ENCODE data around the gene NEUROG2. TPM values are rescaled to one million over a fixed set of nuclear protein-coding genes. Genes with fewer than 3 reads are reported as not detected.

The NEUROG2 gene
- total RNA-seq, 4 donors from 2014 or later = not detected

DNA sequence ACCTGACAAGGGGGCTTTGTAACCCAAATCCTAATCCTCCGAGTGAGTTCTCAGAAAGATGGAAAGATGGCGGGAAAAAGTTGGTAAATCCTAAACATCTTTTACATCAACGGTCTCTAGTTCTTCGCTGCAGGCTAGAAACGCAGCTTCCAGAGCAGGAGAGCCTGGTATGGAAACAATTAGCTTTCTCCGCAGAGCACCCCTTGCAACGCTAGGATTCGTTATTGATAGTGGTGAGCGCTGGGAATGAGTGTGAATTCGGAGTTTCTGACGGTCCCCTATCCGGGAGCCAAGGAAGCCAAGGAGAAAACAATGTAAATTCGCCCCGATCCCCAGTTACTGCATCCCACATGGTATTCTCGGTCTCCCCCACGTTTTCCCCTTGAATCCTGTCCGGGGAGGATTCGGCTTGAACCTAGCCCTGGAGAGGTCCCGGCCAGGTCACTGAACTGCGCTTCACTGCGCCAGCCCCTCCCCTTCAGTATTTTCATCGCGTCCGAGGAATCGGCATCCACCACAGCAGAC lies 4.7 kb upstream of the NEUROG2 start:
- no peak for TF ChIP-seq POLR2A (IDR thresholded peaks at IDR 0.05)
- no peak for TF ChIP-seq POLR2AphosphoS5 (IDR thresholded peaks at IDR 0.05)
- TF ChIP-seq EP300 (IDR thresholded peaks at IDR 0.05; ENCODE audit: low read depth) = no peak
- TF ChIP-seq, protein P1, sequence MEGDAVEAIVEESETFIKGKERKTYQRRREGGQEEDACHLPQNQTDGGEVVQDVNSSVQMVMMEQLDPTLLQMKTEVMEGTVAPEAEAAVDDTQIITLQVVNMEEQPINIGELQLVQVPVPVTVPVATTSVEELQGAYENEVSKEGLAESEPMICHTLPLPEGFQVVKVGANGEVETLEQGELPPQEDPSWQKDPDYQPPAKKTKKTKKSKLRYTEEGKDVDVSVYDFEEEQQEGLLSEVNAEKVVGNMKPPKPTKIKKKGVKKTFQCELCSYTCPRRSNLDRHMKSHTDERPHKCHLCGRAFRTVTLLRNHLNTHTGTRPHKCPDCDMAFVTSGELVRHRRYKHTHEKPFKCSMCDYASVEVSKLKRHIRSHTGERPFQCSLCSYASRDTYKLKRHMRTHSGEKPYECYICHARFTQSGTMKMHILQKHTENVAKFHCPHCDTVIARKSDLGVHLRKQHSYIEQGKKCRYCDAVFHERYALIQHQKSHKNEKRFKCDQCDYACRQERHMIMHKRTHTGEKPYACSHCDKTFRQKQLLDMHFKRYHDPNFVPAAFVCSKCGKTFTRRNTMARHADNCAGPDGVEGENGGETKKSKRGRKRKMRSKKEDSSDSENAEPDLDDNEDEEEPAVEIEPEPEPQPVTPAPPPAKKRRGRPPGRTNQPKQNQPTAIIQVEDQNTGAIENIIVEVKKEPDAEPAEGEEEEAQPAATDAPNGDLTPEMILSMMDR (IDR thresholded peaks at IDR 0.05) = no peak
- intact Hi-C loops (cut with DNase I; ENCODE audit: low total_unique reads) (no loop called here), in situ Hi-C loops (cut with MboI; ENCODE audit: low pct_ligation_motif_present in 1 of 4, low pct_unique_long_range_greater_than_20kb in 1 of 4, low sequenced_read_pairs in 3 of 4) (loop anchor here in 1 of 4 donors (10.0 kb wide), 1 partner anchor 196 kb away; no protein-coding TSS in a partner anchor)
- 4 to 13% methylated on average over 5 to 25 of the region's 25 CpGs for WGBS, 2 donors (ENCODE audit: low coverage in 1 of 2)
- Histone ChIP-seq H3K9me3 (no peaks in the 10 kb centered on the region), H3K27ac (no peak overlapping the region), H3K4me3 (no peak overlapping the region), H3K4me1 (peaks cover 3 to 46% (median 37%) of the 10 kb centered on the region in 4 donors), H3K36me3 (no peaks in the 10 kb centered on the region), H3K27me3 (peaks cover 100% of the 10 kb centered on the region)
- DNase-seq = no peak

DNA sequence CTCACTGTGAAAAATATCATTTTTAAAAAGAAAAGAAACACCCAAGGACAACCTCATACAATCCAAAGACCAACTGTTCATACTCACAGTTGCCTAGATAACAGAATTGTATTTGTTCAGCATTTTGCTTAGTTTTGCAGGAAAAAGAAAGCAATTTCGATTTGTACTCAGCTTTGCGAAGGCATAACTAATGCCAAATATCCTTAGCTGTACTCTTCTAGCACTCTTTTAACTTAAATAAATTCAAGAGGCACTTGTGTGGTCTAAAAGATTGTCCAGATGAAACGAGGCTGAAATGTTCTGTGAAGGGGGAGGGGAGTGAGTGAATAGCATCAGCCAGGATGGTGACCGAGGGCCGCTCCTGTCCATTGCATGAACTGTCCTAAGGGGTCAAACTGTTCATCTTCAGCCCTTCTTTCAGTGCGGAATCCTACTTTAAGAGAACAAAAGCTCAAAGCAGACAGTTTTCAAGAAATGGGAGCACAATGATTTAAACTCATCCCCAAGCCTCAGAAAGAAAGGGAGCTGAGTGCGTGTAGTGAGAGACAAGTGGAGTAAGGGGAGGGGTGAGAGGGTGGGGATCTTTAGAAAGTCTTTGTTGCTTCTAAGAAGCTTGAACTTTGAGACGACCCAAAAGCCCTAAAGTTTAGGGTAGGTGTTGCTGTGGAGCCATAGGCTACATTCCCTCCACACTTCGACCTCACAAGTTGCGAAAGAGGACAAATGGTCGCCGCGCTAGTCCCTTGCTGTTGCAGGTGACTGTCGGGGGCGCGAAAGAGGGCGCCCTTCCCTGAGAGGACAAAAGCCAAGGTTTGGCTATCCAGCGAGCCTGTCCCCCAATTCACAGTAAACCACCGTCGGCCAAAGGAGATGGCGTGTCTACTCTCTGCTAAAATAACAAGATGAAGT lies 4.0 kb upstream of the NEUROG2 start:
- Histone ChIP-seq H3K36me3 (no peaks in the 10 kb centered on the region), H3K27me3 (peaks cover 100% of the 10 kb centered on the region), H3K27ac (no peak overlapping the region), H3K9me3 (no peaks in the 10 kb centered on the region), H3K4me3 (no peak overlapping the region), H3K4me1 (peaks cover 3 to 49% (median 40%) of the 10 kb centered on the region in 4 donors)
- TF ChIP-seq POLR2AphosphoS5 (IDR thresholded peaks at IDR 0.05) (no peak), POLR2A (IDR thresholded peaks at IDR 0.05) (no peak), EP300 (IDR thresholded peaks at IDR 0.05; ENCODE audit: low read depth) (no peak)
- TF ChIP-seq, protein P1 (IDR thresholded peaks at IDR 0.05) = no peak
- no peak for DNase-seq
- intact Hi-C loops (cut with DNase I; ENCODE audit: low total_unique reads) = no loop called here
- WGBS, 2 donors (ENCODE audit: low coverage in 1 of 2) = 13 to 20% methylated on average over 6 to 21 of the region's 21 CpGs
- in situ Hi-C loops (cut with MboI; ENCODE audit: low pct_ligation_motif_present in 1 of 4, low pct_unique_long_range_greater_than_20kb in 1 of 4, low sequenced_read_pairs in 3 of 4) = loop anchor here in 1 of 4 donors (10.0 kb wide), 1 partner anchor 195 kb away; no protein-coding TSS in a partner anchor

DNA sequence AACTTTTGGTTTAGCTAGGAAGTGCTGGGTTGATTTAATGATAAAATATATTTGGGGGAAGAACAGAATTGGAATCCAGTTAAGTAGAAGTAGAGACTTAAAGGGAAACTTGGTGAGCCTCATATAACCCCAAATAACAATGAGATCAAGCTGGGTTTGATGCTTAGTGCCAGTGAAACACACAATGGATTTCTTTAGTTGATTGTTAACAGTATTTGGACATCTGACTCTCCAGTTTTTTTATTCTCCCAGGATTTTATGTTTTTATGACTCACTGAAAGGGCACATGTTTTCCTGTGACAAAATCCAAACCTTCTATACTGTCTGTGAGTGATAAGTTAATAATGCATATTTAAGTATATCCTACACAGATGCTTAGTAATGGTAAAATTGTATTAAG lies 2.7 kb upstream of the NEUROG2 start:
- H3K27ac ChIP-seq = no peak overlapping the region
- peaks cover 100% of the 10 kb centered on the region for H3K27me3 ChIP-seq
- no peaks in the 10 kb centered on the region for H3K36me3 ChIP-seq
- H3K9me3 ChIP-seq = no peaks in the 10 kb centered on the region
- in situ Hi-C loops (cut with MboI; ENCODE audit: low pct_ligation_motif_present in 1 of 4, low pct_unique_long_range_greater_than_20kb in 1 of 4, low sequenced_read_pairs in 3 of 4) = no loop called here
- peaks cover 10 to 52% (median 44%) of the 10 kb centered on the region in 4 donors for H3K4me1 ChIP-seq
- H3K4me3 ChIP-seq = no peak overlapping the region
- intact Hi-C loops (cut with DNase I; ENCODE audit: low total_unique reads) = no loop called here
- TF ChIP-seq POLR2AphosphoS5 (IDR thresholded peaks at IDR 0.05) (no peak), POLR2A (IDR thresholded peaks at IDR 0.05) (no peak), EP300 (IDR thresholded peaks at IDR 0.05; ENCODE audit: low read depth) (no peak)
- TF ChIP-seq, protein P1 (IDR thresholded peaks at IDR 0.05) = no peak
- DNase-seq = no peak

DNA sequence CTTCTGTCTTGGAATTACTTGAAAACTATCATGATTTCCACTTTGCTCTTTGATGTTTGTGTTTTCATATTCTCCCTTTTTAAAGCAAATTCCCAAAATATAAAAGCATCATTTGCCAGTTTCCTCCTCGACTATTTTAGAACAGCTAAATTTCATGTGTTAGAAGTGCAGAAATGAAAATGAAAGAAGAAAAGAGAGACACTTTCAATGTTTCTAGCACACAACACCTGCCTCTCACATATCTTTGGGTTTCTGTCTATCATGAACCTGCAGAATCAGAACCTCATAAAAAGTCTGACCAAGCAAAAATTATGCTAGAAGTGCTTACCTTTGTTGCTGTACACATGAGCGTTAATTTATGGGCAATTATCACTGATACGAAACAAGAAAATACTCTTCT lies 1.9 kb upstream of the NEUROG2 start:
- H3K4me3 ChIP-seq = no peak overlapping the region
- 28 to 34% methylated on average over 3 of the region's 3 CpGs for WGBS, 2 donors (ENCODE audit: low coverage in 1 of 2)
- H3K9me3 ChIP-seq = no peaks in the 10 kb centered on the region
- peaks cover 10 to 44% (median 37%) of the 10 kb centered on the region in 4 donors for H3K4me1 ChIP-seq
- no peak overlapping the region for H3K27ac ChIP-seq
- H3K27me3 ChIP-seq = peaks cover 100% of the 10 kb centered on the region
- in situ Hi-C loops (cut with MboI; ENCODE audit: low pct_ligation_motif_present in 1 of 4, low pct_unique_long_range_greater_than_20kb in 1 of 4, low sequenced_read_pairs in 3 of 4) (no loop called here), intact Hi-C loops (cut with DNase I; ENCODE audit: low total_unique reads) (no loop called here)
- TF ChIP-seq, protein P1 (IDR thresholded peaks at IDR 0.05) = no peak
- TF ChIP-seq POLR2A (IDR thresholded peaks at IDR 0.05) (no peak), POLR2AphosphoS5 (IDR thresholded peaks at IDR 0.05) (no peak), EP300 (IDR thresholded peaks at IDR 0.05; ENCODE audit: low read depth) (no peak)
- H3K36me3 ChIP-seq = no peaks in the 10 kb centered on the region
- DNase-seq = no peak
